Common myeloid progenitor, CD34-positive (primary cell): Measurements from ENCODE around the gene CCNQ.

Experiments used
- CTCF ChIA-PET: fragments of 350-600 bp; sonication (Branson Sonifier 250); formaldehyde crosslinking; loops from one replicate; lab custom pipeline; 2021; ENCODE audit warnings: antibody characterized with exemption; lab: Charles Lee
- POLR2A ChIA-PET: fragments of 350-600 bp; sonication (Branson Sonifier 250); formaldehyde crosslinking; loops from one replicate; lab custom pipeline; 2021; ENCODE audit warnings: antibody characterized with exemption; lab: Charles Lee
- DNase-seq, 3 donors: peaks; one replicate each; pipeline versions ENCODE4 v3.0.0 to v3.0.0-alpha.2; 2013
- H3K27ac ChIP-seq, 2 experiments: 1 replicate in 1 of 2; 2 replicates in 1 of 2; pipeline ENCODE4 v1.7.0; 2013; ENCODE audit warnings: inconsistent platforms in 2 of 2, low read length in 2 of 2, mild to moderate bottlenecking in 2 of 2, low read depth in 1 of 2, moderate library complexity in 1 of 2; ENCODE audit not compliant: severe bottlenecking in 2 of 2, insufficient read depth in 1 of 2, poor library complexity in 1 of 2
- H3K27me3 ChIP-seq, 5 experiments: replicated peaks in 2 of 5; 1 replicate in 3 of 5; 2 replicates in 2 of 5; pipeline versions ENCODE4 v1.6.1 to v1.7.0; 2013; ENCODE audit warnings: low read length in 4 of 5, mild to moderate bottlenecking in 2 of 5, moderate library complexity in 2 of 5, inconsistent platforms in 1 of 5; ENCODE audit not compliant: insufficient read depth in 5 of 5, control insufficient read depth in 4 of 5
- H3K36me3 ChIP-seq, 4 experiments: 1 replicate in 2 of 4; 2 replicates in 2 of 4; pipeline versions ENCODE4 v1.6.1 to v1.7.0; 2013; ENCODE audit warnings: low read length in 3 of 4, control low read depth in 1 of 4, mild to moderate bottlenecking in 1 of 4; ENCODE audit not compliant: control insufficient read depth in 4 of 4, insufficient read depth in 4 of 4
- H3K4me1 ChIP-seq, 4 experiments: 1 replicate in 3 of 4; 2 replicates in 1 of 4; pipeline versions ENCODE4 v1.6.1 to v1.7.1; 2013; ENCODE audit warnings: low read length in 3 of 4, mild to moderate bottlenecking in 3 of 4, control low read depth in 1 of 4, inconsistent platforms in 1 of 4, moderate library complexity in 1 of 4; ENCODE audit not compliant: control insufficient read depth in 4 of 4, insufficient read depth in 4 of 4; ENCODE audit errors: control extremely low read depth in 1 of 4
- H3K4me3 ChIP-seq, 7 experiments: 1 replicate in 4 of 7; 2 replicates in 3 of 7; pipeline versions ENCODE4 v1.5.1 to v1.7.0; 2013; ENCODE audit warnings: mild to moderate bottlenecking in 7 of 7, low read length in 6 of 7, moderate library complexity in 6 of 7, inconsistent platforms in 2 of 7, low read depth in 2 of 7, control low read depth in 1 of 7; ENCODE audit not compliant: insufficient read depth in 4 of 7, control insufficient read depth in 1 of 7; ENCODE audit errors: extremely low read depth in 1 of 7
- H3K9me3 ChIP-seq, 5 experiments: 1 replicate in 4 of 5; 2 replicates in 1 of 5; pipeline versions ENCODE4 v1.6.1 to v1.7.1; 2013; ENCODE audit warnings: low read length in 4 of 5, mild to moderate bottlenecking in 2 of 5, inconsistent platforms in 1 of 5, low read depth in 1 of 5, moderate library complexity in 1 of 5; ENCODE audit not compliant: control insufficient read depth in 4 of 5, insufficient read depth in 2 of 5; ENCODE audit errors: control extremely low read depth in 1 of 5
- WGBS: methylation state at CpG from one replicate; pipeline ENCODE4 v1.1.5; 2013; ENCODE audit not compliant: insufficient coverage; 5-methylcytosine and 5-hydroxymethylcytosine counted together

The CCNQ gene

DNA sequence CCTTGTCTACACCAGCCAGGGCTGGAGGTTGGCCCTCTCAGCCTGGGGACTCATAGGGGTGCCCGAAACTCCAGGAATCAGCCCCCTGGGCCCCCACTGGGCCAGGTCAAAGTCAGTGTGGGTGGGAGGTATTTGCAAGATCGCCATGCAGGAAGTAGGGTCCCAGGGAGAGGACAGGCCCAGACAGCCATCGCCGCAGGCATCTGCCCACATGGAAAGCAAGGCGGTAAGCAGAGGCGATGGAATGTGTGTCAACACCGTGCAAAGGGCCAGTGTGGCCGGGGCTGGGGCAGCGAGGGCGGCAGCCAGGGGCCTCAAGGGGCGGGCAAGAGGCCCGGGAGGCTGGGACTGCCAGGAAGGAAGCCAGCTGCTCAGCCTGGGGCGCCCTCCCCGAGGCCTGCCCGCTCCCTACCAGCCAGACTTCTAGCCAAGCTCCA, 28.8 kb upstream of the CCNQ start:
- Histone ChIP-seq H3K4me3 (no peak overlapping the region), H3K9me3 (peaks cover 0 to 8% (median 2%) of the 10 kb centered on the region in 5 experiments), H3K27me3 (peaks cover 0 to 12% (median 0%) of the 10 kb centered on the region in 5 experiments), H3K4me1 (peaks cover 0 to 10% (median 4%) of the 10 kb centered on the region in 4 experiments), H3K36me3 (no peaks in the 10 kb centered on the region), H3K27ac (no peak overlapping the region)
- 53% methylated on average over 12 of the region's 15 CpGs for WGBS
- CTCF ChIA-PET = no interaction called here
- no peak for DNase-seq
- POLR2A ChIA-PET = no interaction called here

DNA sequence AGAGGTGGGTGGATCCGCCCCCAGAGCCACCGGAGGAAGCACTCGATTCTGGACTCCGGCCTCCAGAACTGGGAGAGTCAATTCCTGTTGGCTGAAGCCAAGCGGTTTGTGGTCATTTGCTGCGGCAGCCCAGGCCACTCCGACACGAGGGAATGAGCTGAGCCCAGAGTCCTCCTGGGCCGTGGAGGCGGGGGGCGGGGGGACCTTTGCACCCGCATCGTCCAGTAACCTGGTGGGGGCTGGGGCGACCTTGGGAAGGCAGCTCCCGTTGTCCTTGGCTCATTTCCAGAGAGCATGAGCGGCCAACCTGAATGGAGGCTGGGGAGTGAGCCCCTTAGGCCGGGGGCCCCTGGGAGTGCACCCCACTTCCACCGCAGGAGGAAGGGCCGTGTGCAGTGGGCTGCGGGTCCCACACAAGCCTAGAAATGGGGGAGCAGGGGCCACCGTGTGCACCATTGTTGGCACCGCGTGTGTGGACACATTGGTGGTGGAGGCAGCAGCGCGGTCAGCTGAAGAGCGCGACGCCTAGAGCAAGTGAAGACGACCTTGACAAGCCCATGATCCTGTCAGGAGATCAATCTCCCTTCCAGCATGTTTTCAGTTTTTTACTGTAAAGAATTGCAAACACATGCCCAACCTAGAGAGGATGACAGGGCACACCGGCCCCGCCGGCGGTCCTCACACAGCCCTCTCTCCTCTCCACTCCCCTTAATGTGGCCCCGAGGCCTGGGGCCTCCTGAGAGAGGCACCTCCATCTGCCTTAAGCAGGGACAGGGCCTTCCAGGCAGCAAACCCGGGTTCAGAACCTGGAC, 28.1 kb upstream of the CCNQ start:
- Histone ChIP-seq H3K27me3 (peaks cover 0 to 17% (median 0%) of the 10 kb centered on the region in 5 experiments), H3K4me1 (peaks cover 0 to 10% (median 4%) of the 10 kb centered on the region in 4 experiments), H3K27ac (no peak overlapping the region), H3K36me3 (no peaks in the 10 kb centered on the region), H3K4me3 (no peak overlapping the region), H3K9me3 (peaks cover 0 to 8% (median 2%) of the 10 kb centered on the region in 5 experiments)
- ChIA-PET CTCF (no interaction called here), POLR2A (no interaction called here)
- DNase-seq = no peak
- WGBS = 85% methylated on average over 23 of the region's 35 CpGs

DNA sequence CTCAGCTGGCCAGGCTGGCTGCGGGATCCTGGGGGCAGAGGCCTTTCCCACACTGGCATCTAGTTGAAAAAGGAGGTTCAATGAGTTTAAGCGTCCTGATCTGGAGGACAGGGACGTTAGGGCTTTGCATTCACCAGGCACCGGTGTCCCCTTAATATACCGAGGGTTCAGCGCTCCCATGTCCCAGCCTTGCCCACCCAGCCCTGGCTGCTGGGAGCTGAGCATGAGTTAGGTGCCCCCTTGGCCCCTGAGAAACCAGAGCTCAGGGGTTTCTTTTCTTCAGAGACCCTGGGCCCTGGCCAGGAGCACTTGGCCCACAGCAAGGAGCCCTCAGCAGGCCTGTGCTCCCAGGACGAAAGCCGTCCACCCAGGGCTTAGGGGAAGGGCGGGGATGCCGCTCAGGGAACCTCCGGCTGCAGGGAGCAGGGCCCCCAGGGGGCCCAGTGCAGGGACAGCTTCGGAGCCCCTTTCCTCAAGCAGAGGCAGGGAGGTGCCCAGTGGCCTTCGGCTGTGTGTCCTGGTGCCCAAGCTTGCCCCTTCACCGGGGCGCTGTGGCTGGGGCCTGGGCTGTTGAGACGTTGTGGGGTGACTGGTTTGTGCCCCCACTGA, 27.2 kb upstream of the CCNQ start:
- WGBS = 93% methylated on average over 15 of the region's 16 CpGs
- peaks cover 0 to under 1% (median 0%) of the 10 kb centered on the region in 5 experiments for H3K9me3 ChIP-seq
- peaks cover 0 to 24% (median 0%) of the 10 kb centered on the region in 5 experiments for H3K27me3 ChIP-seq
- ChIA-PET CTCF (no interaction called here), POLR2A (no interaction called here)
- DNase-seq = no peak
- no peak overlapping the region for H3K4me3 ChIP-seq
- peaks cover 0 to 10% (median 4%) of the 10 kb centered on the region in 4 experiments for H3K4me1 ChIP-seq
- H3K36me3 ChIP-seq = no peaks in the 10 kb centered on the region
- H3K27ac ChIP-seq = no peak overlapping the region

DNA sequence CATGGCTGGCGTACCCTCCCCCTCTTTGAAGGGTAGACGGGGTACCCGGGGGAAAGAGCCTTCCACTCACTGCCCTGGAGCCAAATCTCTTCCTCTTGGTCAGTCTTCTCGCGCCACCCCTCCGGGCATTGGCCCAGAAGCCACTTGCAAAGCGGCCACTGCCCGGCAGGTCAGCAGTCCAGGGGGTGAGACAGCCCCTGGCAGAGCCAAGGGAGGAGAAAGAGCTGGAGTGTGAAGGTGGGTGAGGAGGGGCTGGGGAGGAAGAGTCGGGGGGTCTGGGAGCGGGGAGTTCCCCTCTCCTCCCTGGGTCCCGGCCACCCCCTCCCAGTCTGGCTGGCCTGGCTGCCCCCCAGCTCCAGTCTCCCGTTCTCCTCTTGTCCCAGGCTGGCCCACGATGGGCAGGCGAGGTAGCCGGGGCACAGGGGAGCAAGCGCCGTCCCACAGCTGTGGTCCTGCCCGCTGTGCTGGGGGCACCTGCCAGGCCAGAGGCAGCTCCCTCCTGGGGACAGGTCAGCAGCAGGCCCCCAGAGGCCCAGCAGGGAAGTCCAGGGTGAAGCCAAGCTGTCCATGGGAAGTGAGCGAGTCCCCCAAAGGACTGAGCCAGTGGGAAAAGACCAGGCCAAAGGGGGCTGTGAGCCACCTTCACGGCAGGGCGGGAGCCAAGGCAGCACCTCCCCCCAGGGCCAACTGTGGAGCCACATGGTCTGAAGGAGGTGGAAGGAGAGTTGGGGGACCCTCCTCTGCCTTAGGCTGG, 26.5 kb upstream of the CCNQ start:
- no peak overlapping the region for H3K27ac ChIP-seq
- ChIA-PET CTCF (interaction anchor here (1.1 kb wide), 1 partner anchor 10 kb away, joined by 6 read pairs; no protein-coding TSS in a partner anchor), POLR2A (no interaction called here)
- H3K27me3 ChIP-seq = peaks cover 0 to 24% (median 0%) of the 10 kb centered on the region in 5 experiments
- no peak for DNase-seq
- no peaks in the 10 kb centered on the region for H3K36me3 ChIP-seq
- no peak overlapping the region for H3K4me3 ChIP-seq
- no peaks in the 10 kb centered on the region for H3K9me3 ChIP-seq
- H3K4me1 ChIP-seq = peaks cover 0 to 10% (median 4%) of the 10 kb centered on the region in 4 experiments
- WGBS = 78% methylated on average over 9 of the region's 21 CpGs

GRCh38 chrX:153624196-153625091, 25.5 kb upstream of the CCNQ start:
- Histone ChIP-seq H3K36me3 (no peaks in the 10 kb centered on the region), H3K9me3 (no peaks in the 10 kb centered on the region), H3K27ac (no peak overlapping the region), H3K27me3 (peaks cover 0 to 26% (median 0%) of the 10 kb centered on the region in 5 experiments), H3K4me1 (peaks cover 0 to 10% (median 4%) of the 10 kb centered on the region in 4 experiments), H3K4me3 (no peak overlapping the region)
- DNase-seq = no peak
- CTCF ChIA-PET = interaction anchor here (1.1 to 2.9 kb wide), 2 partner anchors 11 to 12 kb away, joined by 6 to 11 read pairs; no protein-coding TSS in a partner anchor
- POLR2A ChIA-PET = no interaction called here
- 93% methylated on average over 13 of the region's 15 CpGs for WGBS

GRCh38 chrX:153623310-153624029, 24.5 kb upstream of the CCNQ start:
- Histone ChIP-seq H3K27ac (no peak overlapping the region), H3K4me1 (peaks cover 0 to 10% (median 4%) of the 10 kb centered on the region in 4 experiments), H3K9me3 (no peaks in the 10 kb centered on the region), H3K4me3 (no peak overlapping the region), H3K36me3 (no peaks in the 10 kb centered on the region), H3K27me3 (peaks cover 0 to 27% (median 0%) of the 10 kb centered on the region in 5 experiments)
- DNase-seq = no peak
- CTCF ChIA-PET = interaction anchor here (0.9 to 2.9 kb wide), 4 partner anchors 11 to 44 kb away, joined by 3 to 11 read pairs (median 4); no protein-coding TSS in a partner anchor
- WGBS = 84% methylated on average over 16 of the region's 16 CpGs
- POLR2A ChIA-PET = no interaction called here
